Heart left ventricle (tissue), 13 donors: ENCODE data around the gene DUSP16.

Experiments used
- CTCF ChIP-seq, 12 donors: fragments of 200-600 bp; sonication (generic) in 4 of 12; IDR thresholded peaks; one replicate each; pipeline versions ENCODE4 v1.5.0 to v1.8.0; 2018 to 2022; ENCODE audit warnings: antibody characterized with exemption in 12 of 12, mild to moderate bottlenecking in 5 of 12
- POLR2A ChIP-seq, 2 donors: fragments of 450-650 bp; IDR thresholded peaks; one replicate each; pipeline ENCODE4 v1.6.1; 2017; ENCODE audit warnings: antibody characterized with exemption in 2 of 2, mild to moderate bottlenecking in 2 of 2, moderate library complexity in 2 of 2
- donor health status: ischemic (EF 13 %, LVEDD 7.1; RV severe dilation, severe dysfunction).
- donor health status: DM: no; HTN: yes; CAD: no.
- donor health status: DM: no; HTN: no; CAD: no.
- donor health status: ischemic (EF 25% LVEDD 6.9; RV normal size, moderate dysfunction).
- donor health status: ischemic (EF 25% LVEDD 5.7; RV mildly dilated, moderate dysfunction).
- donor health status: ischemic (EF 35%, LVEDD 5.7; RV mildly dilated, moderate dysfunction).
- donor health status: nonischemic (EF 11% LVEDD 7.7; RV severe dilation, severe dysfunction).
- donor health status: DM: yes; HTN: yes; CAD: no.
- donor health status: PGD.
- donor health status: ischemic (EF 29% LVEDD 5.4; RV normal size, mild dysfunction).
- donor health status: nonischemic (EF 23%, LVEDD 6.1; RV moderate dilation, normal function).

- TF ChIP-seq CTCF (IDR thresholded peaks at IDR 0.05): no peak
- TF ChIP-seq POLR2A (IDR thresholded peaks at IDR 0.05): no peak
Measured at GRCh38 chr12:12445882-12446181, 116.8 kb downstream of the DUSP16 start.
